Mammary epithelial cell (primary cell): ENCODE data around the gene CCR1.

Source experiments
- EZH2 ChIP-seq: IDR thresholded peaks from 2 replicates; pipeline ENCODE4 v1.6.1; 2012; ENCODE audit warnings: low read length, inconsistent platforms, borderline replicate concordance
- TF ChIP-seq, protein P1 (sequence below), 2 donors: IDR thresholded peaks in 1 of 2; conservative IDR thresholded peaks in 1 of 2; 2 replicates each; pipeline ENCODE4 v1.5.1; 2011 to 2012; ENCODE audit warnings: inconsistent platforms in 2 of 2, low read length in 2 of 2, mild to moderate bottlenecking in 2 of 2, control low read depth in 1 of 2, low read depth in 1 of 2; ENCODE audit not compliant: insufficient read depth in 1 of 2; ENCODE audit errors: extremely low read depth in 1 of 2

DNA sequence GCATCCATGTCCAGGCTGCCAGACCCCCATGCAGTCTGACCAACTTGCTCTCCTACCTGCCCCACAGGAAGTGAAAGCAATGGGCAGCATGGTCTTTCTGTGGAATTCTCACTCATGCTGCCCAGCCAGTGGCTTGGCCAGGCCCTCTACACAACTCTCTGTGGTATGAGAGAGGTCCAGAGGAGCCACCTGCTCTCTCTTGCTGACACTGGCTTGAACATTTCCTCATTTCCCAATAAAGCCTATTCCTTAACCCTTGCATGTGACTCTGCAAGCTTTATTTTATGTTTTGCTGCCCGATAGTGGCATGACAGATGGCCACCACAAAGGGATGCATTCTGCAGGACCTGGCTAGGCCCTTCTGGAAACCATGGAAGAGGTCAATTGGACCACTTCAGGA lies 53.8 kb downstream of the CCR1 start:
- TF ChIP-seq EZH2, result no peak
- TF ChIP-seq, protein P1, sequence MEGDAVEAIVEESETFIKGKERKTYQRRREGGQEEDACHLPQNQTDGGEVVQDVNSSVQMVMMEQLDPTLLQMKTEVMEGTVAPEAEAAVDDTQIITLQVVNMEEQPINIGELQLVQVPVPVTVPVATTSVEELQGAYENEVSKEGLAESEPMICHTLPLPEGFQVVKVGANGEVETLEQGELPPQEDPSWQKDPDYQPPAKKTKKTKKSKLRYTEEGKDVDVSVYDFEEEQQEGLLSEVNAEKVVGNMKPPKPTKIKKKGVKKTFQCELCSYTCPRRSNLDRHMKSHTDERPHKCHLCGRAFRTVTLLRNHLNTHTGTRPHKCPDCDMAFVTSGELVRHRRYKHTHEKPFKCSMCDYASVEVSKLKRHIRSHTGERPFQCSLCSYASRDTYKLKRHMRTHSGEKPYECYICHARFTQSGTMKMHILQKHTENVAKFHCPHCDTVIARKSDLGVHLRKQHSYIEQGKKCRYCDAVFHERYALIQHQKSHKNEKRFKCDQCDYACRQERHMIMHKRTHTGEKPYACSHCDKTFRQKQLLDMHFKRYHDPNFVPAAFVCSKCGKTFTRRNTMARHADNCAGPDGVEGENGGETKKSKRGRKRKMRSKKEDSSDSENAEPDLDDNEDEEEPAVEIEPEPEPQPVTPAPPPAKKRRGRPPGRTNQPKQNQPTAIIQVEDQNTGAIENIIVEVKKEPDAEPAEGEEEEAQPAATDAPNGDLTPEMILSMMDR (conservative IDR thresholded peaks at IDR 0.05 in 1 of 2, IDR thresholded peaks at IDR 0.05 in 1 of 2; ENCODE audit: extremely low read depth in 1 of 2, insufficient read depth in 1 of 2, low read depth in 1 of 2, low read length in 2 of 2), result no peak
